K562 (cell line): ENCODE measurements around the gene C16orf74. TPM values are rescaled to one million over a fixed set of nuclear protein-coding genes. Genes with fewer than 3 reads are reported as not detected.
A peak's percentile ranks its signal among the peaks of the same experiment; 100 is the strongest.

Experiments used
- ATAC-seq: fragments of 200-7000 bp; cut with Tn5 transposase; 3 replicates; pipeline ENCODE4 v1.9.1; 2020; ENCODE audit warnings: moderate library complexity
- BruUV-seq: library from RNA; stranded (reverse); fragments of 400-500 nt; replicated peaks from 2 replicates; lab custom pipeline; 2021; lab: Mats Ljungman, UMichigan
- CTCF ChIA-PET: fragments of 300-600 bp; formaldehyde crosslinking; extraction: SDS; loops from one replicate; lab custom pipeline; 2021; ENCODE audit warnings: low intra/inter-chr PET ratio; lab: Yijun Ruan, JAX
- POLR2A ChIA-PET: fragments of 300-600, 350-650 bp; sonication (Branson Sonifier 250); formaldehyde crosslinking; extraction: SDS; loops from one replicate; lab custom pipeline; 2021; ENCODE audit warnings: antibody characterized with exemption, inconsistent platforms; lab: Yijun Ruan, JAX
- DNase-seq, 4 experiments: peaks; one replicate each; pipeline versions ENCODE4 v3.0.0 to v3.0.0-alpha.2; 2011 to 2018; ENCODE audit warnings: low spot score in 3 of 4, mixed read lengths in 3 of 4; ENCODE audit errors: extremely low read depth in 1 of 4
- FAIRE-seq: peaks from 2 replicates; lab custom pipeline; 2011; peaks lifted over from hg19 to GRCh38; lab: Jason Lieb, UNC
- H2AFZ ChIP-seq: 2 replicates; pipeline ENCODE4 v1.6.0; 2011; ENCODE audit warnings: low read depth, low read length, control low read depth, inconsistent platforms
- H3K27ac ChIP-seq: fragments of 200-600 bp; 3 replicates; pipeline ENCODE4 v1.8.0; 2011; ENCODE audit warnings: low read depth, mild to moderate bottlenecking, control low read depth, inconsistent platforms, low read length, moderate library complexity, mixed read lengths; ENCODE audit errors: extremely low read depth
- H3K27me3 ChIP-seq, 2 experiments: fragments of 300-600 bp in 1 of 2; 2 replicates in 1 of 2; 3 replicates in 1 of 2; pipeline versions ENCODE4 v1.6.0 to v1.8.0; 2011; ENCODE audit warnings: inconsistent platforms in 2 of 2, low read length in 2 of 2, mild to moderate bottlenecking in 1 of 2, mixed read lengths in 1 of 2, moderate library complexity in 1 of 2; ENCODE audit not compliant: control insufficient read depth in 2 of 2, insufficient read depth in 2 of 2
- H3K36me3 ChIP-seq: fragments of 300-600 bp; 3 replicates; pipeline ENCODE4 v1.8.0; 2011; ENCODE audit warnings: mild to moderate bottlenecking, low read length, inconsistent platforms; ENCODE audit not compliant: control insufficient read depth, insufficient read depth
- H3K4me1 ChIP-seq, 2 experiments: fragments of 200-600 bp in 1 of 2; replicated peaks in 1 of 2; 2 replicates in 1 of 2; 3 replicates in 1 of 2; pipeline versions ENCODE4 v1.5.1 to v1.8.0; 2011; ENCODE audit warnings: inconsistent platforms in 2 of 2, low read length in 2 of 2, mild to moderate bottlenecking in 1 of 2, mixed read lengths in 1 of 2, moderate library complexity in 1 of 2; ENCODE audit not compliant: control insufficient read depth in 2 of 2, insufficient read depth in 2 of 2
- H3K4me2 ChIP-seq: 2 replicates; pipeline ENCODE4 v1.6.1; 2011; ENCODE audit warnings: low read length, control low read depth, inconsistent platforms, mixed read lengths; ENCODE audit not compliant: insufficient read depth
- H3K4me3 ChIP-seq: fragments of 200-600 bp; sonication (generic), shearing (Covaris generic); 2 replicates; pipeline ENCODE4 v1.5.1; 2016; ENCODE audit warnings: control low read depth, inconsistent platforms
- H3K79me2 ChIP-seq: fragments of 200-600 bp; 3 replicates; pipeline ENCODE4 v1.8.0; 2011; ENCODE audit warnings: low read length, inconsistent platforms; ENCODE audit not compliant: control insufficient read depth, insufficient read depth
- H3K9ac ChIP-seq, 2 experiments: 2 replicates each; pipeline versions ENCODE4 v1.6.0 to v1.6.1; 2011; ENCODE audit warnings: low read depth in 2 of 2, low read length in 2 of 2, control low read depth in 1 of 2, inconsistent platforms in 1 of 2, mild to moderate bottlenecking in 1 of 2, mixed read lengths in 1 of 2; ENCODE audit not compliant: insufficient read depth in 1 of 2
- H3K9me1 ChIP-seq: one replicate; pipeline ENCODE4 v1.6.0; 2011; ENCODE audit warnings: inconsistent platforms, mild to moderate bottlenecking, low read length, moderate library complexity; ENCODE audit not compliant: control insufficient read depth, insufficient read depth
- H3K9me3 ChIP-seq: replicated peaks from 2 replicates; pipeline ENCODE4 v1.5.1; 2011; ENCODE audit warnings: low read depth, low read length, inconsistent platforms; ENCODE audit not compliant: control insufficient read depth, insufficient read depth
- H4K20me1 ChIP-seq: replicated peaks from 2 replicates; pipeline ENCODE4 v1.6.1; 2011; ENCODE audit warnings: low read length, inconsistent platforms, mixed read lengths; ENCODE audit not compliant: control insufficient read depth, insufficient read depth
- HINFP ChIP-seq: fragments of 450-650 bp; conservative IDR thresholded peaks from 2 replicates; pipeline ENCODE4 v1.6.1; 2016; ENCODE audit warnings: missing genetic modification characterization, low read depth, mild to moderate bottlenecking, control low read depth, missing compliant biosample characterization
- NFRKB ChIP-seq: fragments of 450-650 bp; IDR thresholded peaks from 2 replicates; pipeline ENCODE4 v1.6.1; 2016; ENCODE audit warnings: low read depth
- RERE ChIP-seq: sonication (generic); formaldehyde crosslinking; IDR thresholded peaks from 2 replicates; pipeline ENCODE4 v1.8.0; 2023; ENCODE audit warnings: missing genetic modification reagents, mild to moderate bottlenecking, borderline replicate concordance
- TAF9B ChIP-seq: fragments of 450-650 bp; IDR thresholded peaks from 2 replicates; pipeline ENCODE4 v1.6.1; 2018; ENCODE audit warnings: mild to moderate bottlenecking; ENCODE audit not compliant: partially characterized antibody
- ZBTB2 ChIP-seq: fragments of 450-650 bp; IDR thresholded peaks from 2 replicates; pipeline ENCODE4 v1.6.1; 2016; ENCODE audit warnings: antibody characterized with exemption
- WGBS: fragments of 100-300 bp; shearing (Covaris generic); methylation state at CpG from one replicate; pipeline ENCODE4 v1.1.6; 2016; ENCODE audit warnings: low coverage, mixed read lengths; ENCODE audit not compliant: insufficient coverage; ENCODE audit errors: missing lambda C conversion rate; 5-methylcytosine and 5-hydroxymethylcytosine counted together
- in situ Hi-C: fragments of 300-500 bp; cut with MboI; formaldehyde crosslinking; loops from 4 replicates; pipeline ENCODE4 v1.15.0; 2018; ENCODE audit warnings: inconsistent platforms, mixed read lengths
- intact Hi-C: fragments of 100-400 bp; cut with micrococcal nuclease; formaldehyde crosslinking; loops from 2 replicates; pipeline ENCODE4 v1.14.2; 2022
- polyA plus RNA-seq, 8 experiments: library from polyadenylated mRNA; depleted of rRNA in 4 of 8; stranded (reverse) in 5 of 8; unstranded in 3 of 8; fragments of >200 nt; fragmentation: Nextera tagmentation in 2 of 8; fragmentation: Illumina TruSeq in 1 of 8; extraction: Ambion mirVana in 2 of 8; extraction: Trizol in 1 of 8; gene quantifications; 2 replicates each; pipeline versions ENCODE4 v1.2.1 to v1.2.3, GENCODE V29; 2011 to 2014; ENCODE audit warnings: inconsistent platforms in 1 of 8, missing spikeins in 1 of 8
- total RNA-seq, 7 experiments: library from RNA; depleted of rRNA in 6 of 7; stranded (reverse); fragments of >200 nt in 6 of 7; fragmentation: Illumina TruSeq in 2 of 7; extraction: Trizol in 2 of 7; gene quantifications; 2 replicates each; pipeline versions ENCODE4 v1.2.1 to v1.2.3, GENCODE V29; 2011 to 2021; ENCODE audit warnings: low replicate concordance in 1 of 7
- TF ChIP-seq, protein P1 (sequence below): fragments of 450-650 bp; IDR thresholded peaks from 2 replicates; pipeline ENCODE4 v1.6.1; 2018; ENCODE audit not compliant: partially characterized antibody

C16orf74 gene
- total and polyA plus RNA-seq, 9 of the 15 experiments (the other 6 are each of a cell fraction or from before 2014, with no cell fraction given): not detected

DNA sequence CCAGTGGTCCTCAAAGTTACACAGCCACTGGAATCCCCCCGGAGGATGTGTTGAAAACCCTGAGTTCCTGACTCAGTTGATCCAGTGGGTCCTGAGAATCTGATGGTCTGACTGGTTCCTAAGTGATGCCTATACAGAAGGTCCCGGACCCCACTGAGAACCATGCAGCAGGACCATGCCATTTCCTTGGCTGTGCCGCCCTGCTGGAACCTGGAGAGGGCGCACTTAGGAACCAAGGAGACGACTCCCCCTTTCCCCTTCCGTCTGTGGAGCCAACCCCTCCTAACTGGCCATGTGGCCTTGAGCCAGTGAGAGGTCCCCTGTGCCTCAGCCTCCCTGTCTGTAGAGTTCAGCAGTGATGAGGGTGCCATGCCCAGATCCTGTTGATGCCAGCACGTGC lies 22.0 kb downstream of the C16orf74 start (continued):
- peak; percentile 96 for TF ChIP-seq HINFP

DNA sequence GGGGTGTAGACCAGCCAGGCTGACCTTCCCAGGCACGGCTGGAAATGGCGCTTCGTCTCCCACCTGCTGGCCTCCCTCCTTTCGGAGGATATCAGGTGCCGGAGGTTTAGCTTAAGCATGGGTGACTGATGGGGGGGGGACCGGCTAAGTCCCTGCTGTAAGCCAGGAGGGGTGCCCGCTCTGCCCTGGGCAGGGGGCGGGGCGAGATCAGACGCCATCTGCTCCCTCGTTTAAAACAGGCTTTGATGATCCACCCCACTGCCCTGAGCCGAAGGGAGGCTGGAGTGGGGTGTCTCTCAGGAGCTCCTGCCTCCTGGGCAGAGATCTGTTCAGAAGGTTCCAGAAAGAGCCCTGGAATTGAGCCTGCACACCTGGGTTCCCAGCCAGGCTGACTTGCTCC lies 26.0 kb downstream of the C16orf74 start:
- Histone ChIP-seq H3K9me1 (no peaks in the 10 kb centered on the region), H3K4me1 (peaks cover 0 to 9% of the 10 kb centered on the region in 2 experiments; a peak in 2 of 5 replicates), H3K36me3 (no peaks in the 10 kb centered on the region), H3K4me3 (no peak overlapping the region), H3K9me3 (no peaks in the 10 kb centered on the region), H2AFZ (no peak overlapping the region), H3K4me2 (no peak overlapping the region), H3K27ac (no peak overlapping the region), H3K79me2 (no peaks in the 10 kb centered on the region), H3K9ac (no peak overlapping the region), H3K27me3 (peaks cover 52 to 96% of the 10 kb centered on the region in 2 experiments; a peak in 4 of 5 replicates), H4K20me1 (peaks cover 20% of the 10 kb centered on the region; the same call in 1 of the 2 replicates)
- FAIRE-seq: no peak
- CTCF ChIA-PET: interaction anchor here (1.1 kb wide), 1 partner anchor 291 kb away, joined by 3 read pairs; no protein-coding TSS in a partner anchor
- in situ Hi-C loops (no loop called here), intact Hi-C loops (no loop called here)
- no peak for ATAC-seq
- 6% methylated on average over 9 of the region's 12 CpGs for WGBS
- POLR2A ChIA-PET: no interaction called here
- DNase-seq: no peak
- no TSS peak for BruUV-seq
- TF ChIP-seq RERE (CRISPR knock-in tag) (no peak), ZBTB2 (no peak), NFRKB (no peak), TAF9B (no peak)
- TF ChIP-seq, protein P1, sequence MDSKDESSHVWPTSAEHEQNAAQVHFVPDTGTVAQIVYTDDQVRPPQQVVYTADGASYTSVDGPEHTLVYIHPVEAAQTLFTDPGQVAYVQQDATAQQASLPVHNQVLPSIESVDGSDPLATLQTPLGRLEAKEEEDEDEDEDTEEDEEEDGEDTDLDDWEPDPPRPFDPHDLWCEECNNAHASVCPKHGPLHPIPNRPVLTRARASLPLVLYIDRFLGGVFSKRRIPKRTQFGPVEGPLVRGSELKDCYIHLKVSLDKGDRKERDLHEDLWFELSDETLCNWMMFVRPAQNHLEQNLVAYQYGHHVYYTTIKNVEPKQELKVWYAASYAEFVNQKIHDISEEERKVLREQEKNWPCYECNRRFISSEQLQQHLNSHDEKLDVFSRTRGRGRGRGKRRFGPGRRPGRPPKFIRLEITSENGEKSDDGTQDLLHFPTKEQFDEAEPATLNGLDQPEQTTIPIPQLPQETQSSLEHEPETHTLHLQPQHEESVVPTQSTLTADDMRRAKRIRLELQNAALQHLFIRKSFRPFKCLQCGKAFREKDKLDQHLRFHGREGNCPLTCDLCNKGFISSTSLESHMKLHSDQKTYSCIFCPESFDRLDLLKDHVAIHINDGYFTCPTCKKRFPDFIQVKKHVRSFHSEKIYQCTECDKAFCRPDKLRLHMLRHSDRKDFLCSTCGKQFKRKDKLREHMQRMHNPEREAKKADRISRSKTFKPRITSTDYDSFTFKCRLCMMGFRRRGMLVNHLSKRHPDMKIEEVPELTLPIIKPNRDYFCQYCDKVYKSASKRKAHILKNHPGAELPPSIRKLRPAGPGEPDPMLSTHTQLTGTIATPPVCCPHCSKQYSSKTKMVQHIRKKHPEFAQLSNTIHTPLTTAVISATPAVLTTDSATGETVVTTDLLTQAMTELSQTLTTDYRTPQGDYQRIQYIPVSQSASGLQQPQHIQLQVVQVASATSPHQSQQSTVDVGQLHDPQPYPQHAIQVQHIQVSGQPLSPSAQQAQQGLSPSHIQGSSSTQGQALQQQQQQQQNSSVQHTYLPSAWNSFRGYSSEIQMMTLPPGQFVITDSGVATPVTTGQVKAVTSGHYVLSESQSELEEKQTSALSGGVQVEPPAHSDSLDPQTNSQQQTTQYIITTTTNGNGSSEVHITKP: no peak
